GM21526 (cell line): Measurements from ENCODE around the gene WDR64.
"Not testable (repeated sequence)": the region's sequence is repeated elsewhere in the genome, so short reads cannot be mapped to it uniquely, and the experiment has no call there.

Experiments
- ATAC-seq: cut with Tn5 transposase; IDR thresholded peaks from one replicate; pipeline ENCODE4 v1.9.1; 2021; ENCODE audit warnings: moderate library complexity; ENCODE audit not compliant: unreplicated experiment, low FRiP score

Gene WDR64

GRCh38 chr1:241696815-241697639, 44.9 kb downstream of the WDR64 start:
- ATAC-seq, result no peak

DNA sequence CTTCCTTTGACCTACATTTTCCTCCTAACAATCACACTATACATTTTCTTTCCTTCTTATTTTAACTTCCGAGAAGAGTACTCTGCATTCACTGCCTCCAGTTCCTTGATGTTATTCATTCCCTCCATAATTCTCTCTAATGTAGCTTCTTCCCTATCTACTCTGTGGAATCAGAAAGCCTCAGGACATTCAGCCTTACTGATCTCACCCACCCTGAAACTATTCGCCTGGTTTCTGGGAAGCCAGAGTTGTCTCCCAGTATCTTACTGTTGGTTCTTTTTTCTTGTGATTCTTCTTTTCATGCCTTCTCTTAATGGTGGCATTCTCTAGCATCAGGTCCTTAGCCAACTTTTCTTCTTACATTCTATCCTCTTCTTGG, 45.5 kb downstream of the WDR64 start:
- ATAC-seq, result no peak

GRCh38 chr1:241698177-241698576, 46.1 kb downstream of the WDR64 start:
- ATAC-seq, result no peak

DNA sequence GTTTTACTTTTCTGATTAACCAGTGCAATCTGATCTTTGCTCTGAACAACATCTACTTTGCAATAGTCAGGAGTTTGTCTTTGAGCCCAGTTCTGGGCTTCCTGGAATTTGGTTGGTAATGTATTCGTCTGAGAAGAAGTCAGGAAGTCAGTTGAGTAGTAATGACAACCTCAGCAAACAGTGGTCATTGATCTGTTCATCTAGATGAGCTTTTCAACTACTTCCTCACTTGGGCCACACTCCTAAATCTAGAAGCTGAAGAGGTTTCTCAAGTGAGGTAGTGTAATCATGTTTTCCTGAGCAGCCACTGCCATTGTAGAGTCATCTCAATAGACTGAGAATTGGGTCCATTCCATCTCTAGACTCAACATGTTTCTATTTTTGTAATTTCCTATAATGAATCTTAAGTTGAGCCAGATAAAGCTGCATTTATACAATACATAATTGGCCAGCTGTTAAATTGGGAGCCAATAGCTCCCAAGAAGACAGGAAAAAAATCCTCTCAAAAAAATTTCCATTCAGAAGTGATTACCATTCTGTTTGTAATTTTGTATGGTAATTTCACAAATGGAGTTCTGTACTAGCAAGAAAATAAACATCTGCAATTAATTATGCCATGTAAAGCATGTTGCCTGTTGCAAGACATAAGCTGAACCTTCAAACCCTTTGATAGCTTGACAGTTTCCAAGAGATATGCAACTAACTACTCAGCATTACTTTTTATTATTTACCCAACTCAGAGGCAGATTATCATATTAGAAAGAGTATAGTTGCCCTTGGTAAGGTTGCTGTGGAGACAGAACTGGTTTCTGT, 49.6 kb downstream of the WDR64 start:
- ATAC-seq, result no peak

DNA sequence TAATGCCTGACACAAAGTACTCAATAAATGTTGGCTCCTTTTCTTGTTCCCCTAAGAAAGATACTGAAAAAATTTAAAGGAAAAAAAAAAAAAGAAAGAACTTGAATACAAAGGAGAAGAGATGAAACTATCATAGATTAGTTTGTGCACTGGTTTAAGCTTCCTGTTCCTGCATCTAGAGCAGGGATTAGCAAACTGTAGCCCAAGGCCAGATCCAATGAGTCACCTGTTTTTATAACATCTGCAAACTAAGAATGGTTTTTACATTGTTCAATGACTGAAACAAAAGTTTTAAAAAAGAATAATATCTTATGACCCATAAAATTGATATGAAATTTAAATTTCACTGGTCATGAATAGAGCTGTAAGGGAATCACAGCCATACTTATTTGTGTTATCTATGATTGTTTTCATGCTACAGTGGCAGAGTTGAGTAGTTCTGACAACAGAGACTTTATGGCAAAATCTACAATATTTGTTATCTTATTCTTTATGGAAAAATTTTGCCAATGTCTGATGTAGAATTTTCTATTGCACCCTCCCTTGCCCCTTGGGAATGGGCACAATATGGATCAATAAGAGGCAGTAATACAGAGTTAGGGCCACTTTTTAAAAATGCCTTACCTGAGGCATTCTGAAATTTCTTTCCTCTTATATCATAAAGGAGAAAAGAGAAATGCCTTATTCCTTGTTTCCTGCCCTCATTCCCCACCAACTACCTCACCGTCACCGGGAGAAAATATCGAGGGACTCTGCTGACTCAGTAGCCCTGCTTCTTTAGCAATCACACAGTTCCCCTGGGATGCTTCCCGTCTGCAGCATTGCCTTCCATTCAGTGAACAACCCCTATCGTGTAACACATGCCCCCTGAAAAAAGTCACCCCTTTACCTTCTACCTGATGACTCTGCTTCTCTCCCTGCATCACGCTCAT, 50.6 kb downstream of the WDR64 start:
- ATAC-seq, result no peak

DNA sequence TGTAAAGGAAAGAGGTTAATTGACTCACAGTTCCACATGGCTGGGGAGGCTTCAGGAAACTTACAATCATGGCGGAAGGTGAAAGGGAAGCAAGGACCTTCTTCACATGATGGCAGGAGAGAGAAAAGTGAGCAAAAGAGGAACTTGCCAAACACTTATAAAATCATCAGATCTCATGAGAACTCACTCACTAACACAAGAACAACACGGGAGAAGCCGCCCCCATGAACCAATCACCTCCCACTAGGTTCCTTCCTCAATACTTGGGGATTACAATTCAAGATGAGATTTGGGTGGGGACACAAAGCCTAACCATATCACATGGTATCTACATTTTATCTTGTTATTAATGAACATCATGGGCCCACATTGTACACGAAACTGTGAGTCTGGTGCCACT, 51.7 kb downstream of the WDR64 start:
- ATAC-seq, result not testable (repeated sequence)

- no peak for ATAC-seq
Observed at GRCh38 chr1:241706257-241706656, 54.2 kb downstream of the WDR64 start.

GRCh38 chr1:241706967-241707366, 54.9 kb downstream of the WDR64 start:
- ATAC-seq, result no peak

- no peak for ATAC-seq
Observed at GRCh38 chr1:241707442-241707841, 55.4 kb downstream of the WDR64 start.

DNA sequence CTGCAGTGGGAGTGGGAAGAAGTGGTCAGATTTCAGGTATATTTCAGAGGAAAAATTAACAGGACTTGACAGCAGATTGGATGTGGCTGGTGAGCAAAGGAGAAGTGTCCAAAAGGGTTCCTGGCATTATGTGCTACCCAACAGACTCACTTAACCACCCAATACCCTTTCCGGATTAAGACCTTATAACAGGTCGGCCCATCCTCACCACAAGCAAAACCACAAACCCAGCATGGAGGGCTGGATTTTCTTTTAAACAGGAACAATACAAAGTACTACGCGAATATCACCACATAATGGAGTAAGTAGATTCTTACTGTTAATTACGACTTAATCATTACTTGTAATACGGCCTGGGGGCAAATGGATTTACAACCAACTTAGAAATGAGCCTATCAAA, 59.2 kb downstream of the WDR64 start:
- no peak for ATAC-seq

GRCh38 chr1:241713316-241713715, 61.2 kb downstream of the WDR64 start:
- ATAC-seq, result no peak

DNA sequence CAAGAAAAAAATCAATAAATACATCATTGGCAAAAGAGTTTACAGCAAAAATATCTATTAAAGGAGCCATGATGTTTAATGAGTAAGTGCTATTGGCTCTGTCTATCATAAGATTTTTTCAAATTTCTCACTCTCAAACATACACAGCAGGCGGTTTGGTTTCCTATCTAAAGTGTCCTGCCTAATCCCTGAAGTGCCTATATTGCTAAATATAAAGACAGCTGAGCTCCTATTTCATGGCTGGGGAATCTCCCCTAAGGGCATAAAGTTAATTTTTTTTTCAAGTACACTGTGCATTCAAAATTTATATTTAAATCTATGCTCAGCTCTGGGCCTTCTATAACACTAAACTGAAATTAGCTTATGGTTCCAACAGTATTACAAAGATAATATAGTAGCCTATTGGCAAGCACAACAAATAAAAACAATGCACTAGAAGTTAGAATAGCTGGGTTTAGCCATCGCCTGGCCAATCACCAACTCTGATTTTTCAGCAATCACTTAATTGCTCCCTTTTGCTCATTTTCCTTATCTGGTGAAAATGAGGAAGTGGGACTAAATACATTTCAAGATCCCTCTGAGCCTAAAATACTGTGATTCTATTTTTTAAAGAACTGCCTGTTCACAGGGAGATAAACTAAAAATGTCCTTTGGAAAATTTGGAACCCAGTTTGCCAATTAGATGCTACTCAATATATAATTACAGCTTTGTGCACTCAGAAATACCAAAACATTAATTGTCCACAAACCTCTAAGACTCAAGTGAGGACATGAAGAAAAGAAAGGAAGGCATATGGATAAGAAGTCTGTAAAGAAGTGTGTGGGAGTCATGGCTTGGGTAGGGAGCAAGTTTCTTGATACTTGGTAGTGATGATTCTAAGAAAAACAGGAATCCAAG, 62.5 kb downstream of the WDR64 start:
- no peak for ATAC-seq

DNA sequence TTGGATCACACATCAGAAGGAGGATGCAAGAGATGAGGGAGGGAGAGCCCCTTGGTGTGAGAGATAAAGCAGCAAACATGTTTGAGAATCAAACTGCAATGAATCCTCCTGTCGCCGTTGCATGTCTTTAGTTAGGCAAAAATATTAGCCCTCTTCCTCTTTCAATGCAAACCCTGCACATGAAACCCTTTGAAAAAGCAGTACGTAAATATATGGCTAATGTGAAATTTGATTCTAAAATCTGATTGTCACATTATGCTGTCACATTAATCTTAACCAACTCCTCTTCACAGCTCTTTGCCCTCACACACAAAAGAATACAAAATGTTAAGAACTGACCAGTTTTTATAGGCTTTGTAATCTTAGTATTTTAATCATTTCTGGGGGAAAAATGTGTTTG, 63.4 kb downstream of the WDR64 start:
- ATAC-seq, result no peak

DNA sequence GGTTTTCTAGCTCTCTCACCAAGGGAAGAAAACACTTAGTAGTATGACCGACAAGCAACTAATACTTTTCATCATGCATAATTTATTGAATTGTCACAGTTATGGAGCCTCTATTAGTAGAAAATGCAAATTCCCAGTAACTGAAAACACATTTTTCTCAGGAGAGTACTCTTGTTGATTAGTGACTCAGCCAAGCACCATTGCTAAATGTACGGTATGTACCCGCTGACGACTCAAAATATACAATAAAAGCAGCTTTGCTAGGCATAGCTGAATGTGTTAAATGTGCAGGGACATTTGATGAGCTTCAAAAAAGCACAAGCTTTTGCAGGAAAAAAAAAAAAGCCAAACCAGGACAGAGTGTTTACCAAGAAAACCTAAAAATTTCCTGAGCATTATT, 63.9 kb downstream of the WDR64 start:
- ATAC-seq, result no peak

DNA sequence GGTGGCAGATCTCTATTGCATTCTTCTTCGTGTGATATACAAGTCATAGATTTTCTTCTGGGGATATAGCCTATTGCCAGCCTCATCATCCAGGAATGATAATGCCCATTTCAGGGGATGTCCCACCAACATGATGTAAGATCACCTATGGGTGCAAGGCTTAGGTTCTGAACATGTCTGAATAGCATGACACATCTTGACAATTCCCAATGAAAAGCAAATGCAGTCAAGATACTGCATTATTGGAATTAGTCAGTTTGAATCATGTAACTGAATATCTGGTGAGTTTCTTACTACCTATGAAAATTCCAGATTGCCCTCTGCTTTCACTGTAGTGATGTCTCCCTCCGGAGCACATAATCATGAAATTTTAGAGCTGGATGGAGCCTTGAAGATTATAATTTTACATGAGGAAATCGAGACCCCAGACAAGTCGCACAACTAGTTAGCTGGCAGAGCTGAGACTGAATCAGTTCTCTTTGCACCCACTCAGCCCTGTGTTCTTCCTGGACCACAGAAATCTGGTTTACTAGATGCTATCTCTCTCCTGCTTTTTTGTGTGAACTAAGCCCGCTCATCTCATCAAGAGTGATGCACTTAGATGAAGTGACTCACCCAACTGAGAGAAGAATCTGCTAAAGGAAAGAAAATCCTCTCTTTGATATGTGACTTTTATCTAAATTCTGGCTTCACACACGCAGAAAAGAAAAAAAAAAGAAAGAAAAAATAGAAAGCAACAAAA, 65.0 kb downstream of the WDR64 start:
- no peak for ATAC-seq

DNA sequence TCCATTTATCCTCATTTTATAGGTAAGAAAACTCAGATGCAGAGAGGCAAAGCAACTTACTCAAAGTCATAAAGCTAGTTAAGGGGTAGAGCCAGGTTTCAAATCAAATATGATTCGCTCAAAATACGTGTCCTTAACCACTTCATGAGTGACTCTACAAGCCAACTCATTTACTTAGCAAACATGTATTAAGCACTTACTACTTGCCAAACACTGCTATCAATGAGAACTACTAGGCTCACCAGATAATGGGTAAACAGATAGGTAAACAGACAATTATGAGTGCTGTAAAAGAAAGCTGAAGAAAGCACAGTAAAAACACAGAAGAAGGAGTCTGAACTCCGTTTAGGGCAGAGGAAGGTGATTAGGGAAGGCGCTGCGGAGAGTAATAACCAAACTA, 65.9 kb downstream of the WDR64 start:
- no peak for ATAC-seq

DNA sequence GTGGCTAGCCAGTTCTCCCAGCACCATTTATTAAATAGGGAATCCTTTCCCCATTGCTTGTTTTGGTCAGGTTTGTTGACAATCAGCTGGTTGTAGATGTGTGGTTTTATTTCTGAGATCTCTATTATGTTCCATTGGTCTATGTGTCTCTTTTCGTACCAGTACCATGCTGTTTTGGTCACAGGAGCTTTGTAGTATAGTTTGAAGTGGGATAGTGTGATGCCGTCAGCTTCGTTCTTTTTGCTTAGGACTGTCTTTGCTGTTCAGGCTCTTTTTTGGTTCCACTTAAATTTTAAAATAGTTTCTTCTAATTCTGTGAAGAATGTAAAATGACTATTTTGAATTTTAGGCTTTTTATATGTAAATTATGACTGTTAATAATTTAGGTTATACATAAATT, 68.9 kb downstream of the WDR64 start:
- ATAC-seq, result no peak

DNA sequence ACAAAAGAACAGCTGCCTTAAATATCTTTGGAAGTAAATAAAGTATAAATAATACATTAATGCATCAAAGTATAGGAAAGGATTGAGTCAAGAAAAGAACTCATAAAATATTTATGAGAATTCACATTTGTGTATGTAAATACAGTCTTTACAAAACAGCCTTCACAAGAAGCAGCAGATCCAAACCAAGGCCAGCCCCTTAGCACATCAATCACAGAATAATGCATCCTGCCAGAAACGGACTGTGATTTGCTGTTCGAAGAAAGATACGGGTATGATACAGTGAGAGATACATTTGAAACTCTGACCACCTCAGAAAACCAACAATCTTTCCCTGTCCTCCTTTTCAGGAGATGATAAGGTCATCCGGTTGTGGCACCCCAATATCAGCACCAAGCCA, 70.9 kb downstream of the WDR64 start:
- ATAC-seq, result no peak

DNA sequence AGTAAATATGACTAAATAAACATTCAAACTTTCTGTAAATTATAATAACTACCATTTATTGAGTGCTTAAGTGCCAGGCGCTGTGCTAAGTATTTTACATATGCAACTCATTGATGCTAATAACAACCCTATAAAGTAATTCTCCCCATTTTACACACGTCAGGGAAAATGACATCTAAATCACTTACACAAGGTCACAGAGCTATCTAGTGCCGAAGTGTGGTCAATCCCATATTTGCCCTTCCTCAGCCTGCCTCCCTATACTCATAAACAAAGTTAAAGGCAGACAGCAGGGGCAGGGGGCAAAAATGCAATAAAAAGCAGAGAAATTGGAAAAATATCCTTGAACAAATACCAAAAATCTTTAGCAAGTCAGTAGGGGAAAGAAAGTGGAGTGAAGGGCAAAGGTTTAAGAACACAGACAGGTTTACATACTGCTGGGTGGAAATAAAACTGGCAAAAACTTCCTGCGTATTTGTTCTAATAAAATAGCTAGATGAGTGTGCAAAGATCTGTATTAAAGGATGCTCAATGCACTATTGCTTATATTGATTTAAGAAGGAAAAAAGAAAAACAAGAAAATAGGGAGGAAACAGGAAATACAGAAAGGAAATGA, 72.8 kb downstream of the WDR64 start:
- no peak for ATAC-seq
